HepG2 (cell line): ENCODE data around the gene TMEM95. TPM values are rescaled to one million over a fixed set of nuclear protein-coding genes. Genes with fewer than 3 reads are reported as not detected.
A peak's percentile ranks its signal among the peaks of the same experiment; 100 is the strongest.

ENCODE experiments used
- FOXJ3 ChIP-seq: sonication (generic); formaldehyde crosslinking; IDR thresholded peaks from 2 replicates; pipeline ENCODE4 v1.4.0; 2020; ENCODE audit warnings: missing genetic modification reagents, mild to moderate bottlenecking, borderline replicate concordance
- IRF9 ChIP-seq: sonication (generic); formaldehyde crosslinking; IDR thresholded peaks from 2 replicates; pipeline ENCODE4 v1.8.0; 2022; ENCODE audit warnings: missing genetic modification reagents, mild to moderate bottlenecking, borderline replicate concordance
- LCORL ChIP-seq, 2 experiments: fragments of 450-650 bp in 1 of 2; sonication (generic) in 1 of 2; formaldehyde crosslinking in 1 of 2; IDR thresholded peaks; 2 replicates each; pipeline versions ENCODE4 v1.5.0 to v1.6.1; 2017 to 2020; ENCODE audit warnings: antibody characterized with exemption in 1 of 2, missing genetic modification reagents in 1 of 2
- MLXIP ChIP-seq: sonication (generic); formaldehyde crosslinking; IDR thresholded peaks from 2 replicates; pipeline ENCODE4 v1.9.0; 2021; ENCODE audit warnings: missing genetic modification reagents, borderline replicate concordance
- MXI1 ChIP-seq: IDR thresholded peaks from 3 replicates; pipeline ENCODE4 v1.6.1; 2012; ENCODE audit warnings: low read depth, low read length, inconsistent platforms, borderline replicate concordance
- RNF219 ChIP-seq: sonication (generic); formaldehyde crosslinking; IDR thresholded peaks from 2 replicates; pipeline ENCODE4 v1.5.0; 2020; ENCODE audit warnings: mild to moderate bottlenecking, missing genetic modification reagents
- SMAD3 ChIP-seq: sonication (generic); formaldehyde crosslinking; IDR thresholded peaks from 2 replicates; pipeline ENCODE4 v1.4.0; 2020; ENCODE audit warnings: missing genetic modification reagents
- ZBTB33 ChIP-seq: sonication (generic); formaldehyde crosslinking; IDR thresholded peaks from 2 replicates; pipeline ENCODE4 v1.4.0; 2020; ENCODE audit warnings: missing genetic modification reagents
- ZC3H13 ChIP-seq: sonication (generic); formaldehyde crosslinking; IDR thresholded peaks from 2 replicates; pipeline ENCODE4 v1.8.1; 2023; ENCODE audit warnings: mild to moderate bottlenecking, missing genetic modification reagents, moderate library complexity
- ZNF12 ChIP-seq: sonication (generic); formaldehyde crosslinking; IDR thresholded peaks from 2 replicates; pipeline ENCODE4 v1.5.0; 2020; ENCODE audit warnings: missing genetic modification reagents
- ZNF224 ChIP-seq: sonication (generic); formaldehyde crosslinking; IDR thresholded peaks from 2 replicates; pipeline ENCODE4 v1.5.0; 2020; ENCODE audit warnings: mild to moderate bottlenecking, missing genetic modification reagents
- ZNF460 ChIP-seq: sonication (generic); formaldehyde crosslinking; IDR thresholded peaks from 2 replicates; pipeline ENCODE4 v1.5.1; 2020; ENCODE audit warnings: missing genetic modification reagents, mild to moderate bottlenecking, borderline replicate concordance
- ZNF557 ChIP-seq: sonication (generic); formaldehyde crosslinking; IDR thresholded peaks from 2 replicates; pipeline ENCODE4 v1.4.0; 2020; ENCODE audit warnings: missing genetic modification reagents
- ZNF563 ChIP-seq: sonication (generic); formaldehyde crosslinking; IDR thresholded peaks from 2 replicates; pipeline ENCODE4 v1.8.0; 2022; ENCODE audit warnings: mild to moderate bottlenecking, moderate library complexity, missing genetic modification reagents
- ZNF614 ChIP-seq: IDR thresholded peaks from 2 replicates; pipeline ENCODE4 v1.6.1; 2018; ENCODE audit warnings: missing biosample characterization, missing genetic modification reagents, inconsistent platforms, borderline replicate concordance
- ZNF704 ChIP-seq: sonication (generic); formaldehyde crosslinking; IDR thresholded peaks from 2 replicates; pipeline ENCODE4 v1.8.1; 2023; ENCODE audit warnings: mild to moderate bottlenecking, inconsistent platforms, moderate library complexity, missing genetic modification reagents, borderline replicate concordance
- ZNF777 ChIP-seq: sonication (generic); formaldehyde crosslinking; IDR thresholded peaks from 2 replicates; pipeline ENCODE4 v1.4.0; 2020; ENCODE audit warnings: missing genetic modification reagents
- ZNF83 ChIP-seq: sonication (generic); formaldehyde crosslinking; IDR thresholded peaks from 2 replicates; pipeline ENCODE4 v1.4.0; 2020; ENCODE audit warnings: missing genetic modification reagents, mild to moderate bottlenecking, borderline replicate concordance
- ZNF879 ChIP-seq: sonication (generic); formaldehyde crosslinking; IDR thresholded peaks from 2 replicates; pipeline ENCODE4 v1.8.1; 2023; ENCODE audit warnings: missing genetic modification reagents
- polyA plus RNA-seq, 8 experiments: library from polyadenylated mRNA; depleted of rRNA in 3 of 8; stranded (reverse) in 7 of 8; unstranded in 1 of 8; fragments of >200 nt; fragmentation: Illumina TruSeq in 4 of 8; extraction: Trizol in 4 of 8; gene quantifications; 2 replicates each; pipeline versions ENCODE4 v1.2.1 to v1.2.3, GENCODE V29; 2011 to 2016; ENCODE audit warnings: low read depth in 4 of 8, missing spikeins in 1 of 8, mixed read lengths in 1 of 8; ENCODE audit not compliant: insufficient read depth in 1 of 8
- total RNA-seq, 5 experiments: library from RNA; depleted of rRNA; stranded (reverse); fragments of >200 nt; fragmentation: Illumina TruSeq; extraction: Trizol; gene quantifications; 2 replicates each; pipeline ENCODE4 v1.2.3, GENCODE V29; 2016; ENCODE audit warnings: low read depth in 1 of 5

TMEM95 gene
- total and polyA plus RNA-seq, 2 of the 13 experiments (the other 11 are each of a cell fraction or from before 2014, with no cell fraction given), result not detected

- 0 out of 2 replicates have a peak, but pooled peaks have one; percentile 21 for TF ChIP-seq ZNF704 (CRISPR knock-in tag)
- no peak for TF ChIP-seq RNF219 (CRISPR knock-in tag)
- no peak for TF ChIP-seq ZC3H13
- no peak for TF ChIP-seq ZNF460
- TF ChIP-seq ZNF83 (CRISPR knock-in tag), result no peak
- no peak for TF ChIP-seq IRF9 (CRISPR knock-in tag)
- TF ChIP-seq ZNF12 (CRISPR knock-in tag), result peak; percentile 49; the same call in 1 of the 2 replicates
- TF ChIP-seq MLXIP (CRISPR knock-in tag), result no peak
- TF ChIP-seq MXI1, result peak; percentile 78; the same call in 2 of the 3 replicates
- TF ChIP-seq ZBTB33 (CRISPR knock-in tag), result no peak; the same call in 1 of the 2 replicates
- no peak; the same call in 1 of the 2 replicates for TF ChIP-seq SMAD3 (CRISPR knock-in tag)
- TF ChIP-seq ZNF777 (CRISPR knock-in tag), result no peak
- TF ChIP-seq ZNF557 (CRISPR knock-in tag), result no peak
- no peak for TF ChIP-seq FOXJ3 (CRISPR knock-in tag)
- no peak for TF ChIP-seq LCORL (IDR thresholded peaks at IDR 0.05)
- TF ChIP-seq LCORL (CRISPR knock-in tag; IDR thresholded peaks at IDR 0.05), result no peak
- TF ChIP-seq ZNF879, result no peak
- TF ChIP-seq ZNF563 (CRISPR knock-in tag), result no peak
- no peak for TF ChIP-seq ZNF224 (CRISPR knock-in tag)
- TF ChIP-seq ZNF614 (CRISPR knock-in tag), result peak; percentile 44; the same call in 1 of the 2 replicates
These were observed 47.9 kb upstream of the TMEM95 start, which contains the start of gene EIF5A (continued) for GRCh38 chr17:7306911-7307685.
